ENCODE measurements around the gene ANP32E.
"Not testable (repeated sequence)": the region's sequence is repeated elsewhere in the genome, so short reads cannot be mapped to it uniquely, and the experiment has no call there.

Gene ANP32E

DNA sequence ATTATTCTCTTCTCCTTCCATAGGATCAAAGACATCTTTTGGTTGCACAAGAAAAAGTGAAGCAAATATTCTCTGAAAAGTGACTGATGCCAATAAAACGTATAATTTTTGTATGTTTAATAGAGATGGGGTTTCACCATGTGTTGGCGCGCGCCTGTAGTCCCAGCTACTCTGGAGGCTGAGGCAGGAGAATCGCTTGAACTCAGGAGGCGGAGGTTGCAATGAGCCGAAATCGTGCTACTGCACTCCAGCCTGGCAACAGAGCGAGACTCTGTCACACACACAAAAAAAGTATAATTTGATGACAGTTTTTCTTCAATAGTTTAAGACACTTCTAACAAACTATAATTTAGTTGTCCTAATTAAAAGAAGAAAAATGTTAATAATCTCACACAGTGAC, 23.8 kb downstream of the ANP32E start:
- DNase-seq = no peak

DNA sequence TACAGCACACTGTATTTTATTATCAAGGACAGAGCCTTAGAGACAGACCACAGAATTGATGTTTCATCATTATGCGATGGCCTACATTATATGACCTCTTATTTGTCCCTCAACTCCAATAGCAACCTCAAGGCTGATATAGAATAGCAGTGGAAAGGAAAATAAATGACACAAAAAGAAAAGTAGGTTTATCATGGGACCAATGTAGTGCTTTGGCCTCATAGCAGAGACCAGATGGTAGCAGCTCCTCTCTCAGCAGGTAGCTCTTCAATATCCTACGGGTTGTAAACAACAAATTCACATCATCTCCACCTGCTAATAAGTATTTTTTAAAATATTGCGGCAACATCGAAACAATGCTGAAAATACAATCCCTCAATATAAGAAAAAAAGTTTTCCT, 25.2 kb downstream of the ANP32E start:
- DNase-seq = no peak

DNA sequence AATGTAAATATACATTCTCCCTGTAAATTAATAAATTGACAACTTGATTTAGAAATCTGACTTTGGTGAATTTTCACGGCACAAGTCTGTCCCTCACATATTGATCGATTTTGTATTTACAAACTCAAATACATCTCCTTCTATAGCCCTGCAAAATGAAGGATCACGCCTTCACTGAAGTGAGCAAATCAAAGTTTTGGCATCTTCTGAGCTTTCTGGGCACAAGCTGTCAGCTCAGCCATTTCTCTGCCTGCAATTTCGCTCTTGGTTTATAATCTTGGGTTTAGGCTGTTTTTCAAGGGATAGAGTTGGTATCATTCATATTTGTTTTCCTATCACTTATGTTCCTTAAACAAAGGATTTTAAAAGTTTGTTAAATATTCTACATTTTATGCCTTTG, 25.8 kb downstream of the ANP32E start:
- DNase-seq = no peak

DNA sequence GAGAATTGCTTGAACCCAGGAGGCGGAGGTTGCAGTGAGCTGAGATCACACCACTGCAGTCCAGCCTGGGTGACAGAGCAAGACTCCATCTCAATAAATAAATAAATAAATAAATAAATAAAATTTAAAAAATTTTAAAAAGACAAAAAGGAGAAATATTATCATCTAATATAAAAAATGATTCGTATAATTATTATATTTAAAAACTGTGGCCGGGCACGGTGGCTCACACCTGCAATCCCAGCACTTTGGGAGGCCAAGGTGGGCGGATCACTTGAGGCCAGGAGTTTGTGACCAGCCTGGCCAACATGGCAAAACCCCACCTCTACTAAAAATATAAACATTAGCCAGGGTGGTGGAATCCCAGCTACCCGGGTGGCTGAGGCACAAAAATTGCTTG, 27.5 kb downstream of the ANP32E start:
- not testable (repeated sequence) for DNase-seq

DNA sequence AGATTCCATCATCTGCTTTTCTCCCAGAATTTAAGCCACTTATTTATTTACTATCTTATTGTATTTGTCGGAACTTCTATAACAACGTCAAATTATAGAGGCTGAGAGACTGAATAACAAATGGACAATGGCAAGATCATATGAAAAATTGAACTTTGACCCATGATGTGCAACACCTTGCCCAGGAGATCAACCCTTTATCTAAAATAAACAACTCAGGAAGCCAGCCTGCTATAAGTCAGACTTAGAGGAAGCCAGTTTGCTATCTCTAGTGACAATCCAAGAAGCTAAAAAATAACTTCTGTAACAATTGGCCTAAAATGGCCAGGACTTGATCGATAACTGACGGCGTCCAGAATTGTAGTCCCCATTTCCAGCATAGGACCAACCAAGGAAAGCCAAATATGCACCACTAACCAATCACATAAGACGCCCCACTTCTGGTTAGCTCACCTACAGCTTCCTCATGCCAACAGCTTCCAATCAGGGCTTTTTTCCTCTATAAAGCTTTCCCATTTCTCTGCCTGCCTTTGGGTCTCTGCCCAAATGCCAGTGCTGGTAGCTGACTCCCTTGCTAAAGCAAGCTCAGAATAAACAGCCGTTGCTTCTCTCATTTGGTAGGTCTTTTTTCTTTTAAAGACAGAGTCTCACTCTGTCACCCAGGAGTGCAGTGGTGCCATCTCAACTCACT, 28.5 kb downstream of the ANP32E start:
- no peak for DNase-seq

DNA sequence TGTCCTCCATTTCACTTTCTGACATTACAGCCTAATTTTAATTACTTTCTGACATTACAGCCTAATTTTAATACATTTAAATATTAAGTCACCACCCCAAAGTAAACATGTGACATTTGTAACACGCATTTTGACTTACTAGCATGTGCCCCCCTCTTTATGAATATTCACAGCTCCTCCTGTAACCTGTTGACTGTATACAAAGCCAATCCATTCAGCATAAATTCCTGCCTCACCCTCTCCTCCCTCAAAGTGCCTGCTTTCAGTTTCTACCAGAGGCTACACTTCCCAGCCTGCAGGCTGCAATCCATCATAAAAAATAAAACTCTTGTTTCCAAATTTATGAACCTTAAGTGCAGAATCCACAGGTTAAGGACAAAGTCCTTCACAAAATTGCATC, 39.5 kb downstream of the ANP32E start:
- DNase-seq = no peak

DNA sequence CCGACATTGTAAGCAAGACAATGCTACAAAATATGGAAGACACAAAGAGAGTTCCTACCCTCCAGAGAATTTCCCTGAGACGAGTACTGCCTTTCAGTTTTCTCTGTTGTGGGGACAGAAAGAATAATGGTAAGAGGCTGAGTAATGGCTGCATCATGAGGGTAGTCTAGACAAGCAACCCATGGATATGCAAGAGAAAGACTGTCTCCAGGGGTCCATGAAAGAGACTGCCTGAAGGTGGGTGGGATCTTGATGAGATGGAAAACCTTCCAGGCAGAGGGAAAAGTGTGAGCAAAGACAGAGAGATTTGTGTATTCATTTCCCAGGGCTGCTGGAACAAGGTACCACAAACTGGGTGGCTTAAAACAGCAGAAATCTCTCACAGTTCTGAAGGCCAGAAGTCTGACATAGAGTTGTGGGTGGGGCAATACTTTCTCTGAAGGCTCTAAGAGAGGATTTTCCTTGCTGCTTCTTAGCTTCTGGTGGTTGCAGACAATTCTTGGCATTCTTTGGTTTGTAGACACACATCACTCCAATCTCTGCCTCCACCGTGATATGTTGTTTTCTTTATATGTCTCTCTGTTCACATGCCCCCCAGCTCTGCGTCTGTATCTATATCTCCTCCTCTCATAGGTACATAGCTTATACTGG, 41.4 kb downstream of the ANP32E start:
- DNase-seq = no peak

DNA sequence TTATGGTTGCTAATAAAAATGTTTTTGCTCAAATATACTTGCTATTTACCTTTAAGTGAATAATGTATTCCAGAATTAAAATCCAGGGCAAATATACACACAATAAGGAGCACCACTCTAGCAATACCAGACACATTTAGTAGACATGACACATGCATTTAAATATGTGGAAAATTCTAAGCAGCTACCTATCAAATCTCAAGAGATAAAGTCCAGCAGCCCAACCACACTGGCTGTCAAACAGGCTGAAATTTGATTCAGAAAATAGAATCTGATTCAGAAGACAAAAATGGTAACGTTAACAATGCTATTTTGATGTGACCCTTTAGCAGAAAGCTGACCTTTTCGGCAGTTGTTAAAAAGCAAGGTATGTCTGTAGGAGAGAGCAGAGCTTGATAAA, 43.9 kb downstream of the ANP32E start:
- no peak for DNase-seq

DNA sequence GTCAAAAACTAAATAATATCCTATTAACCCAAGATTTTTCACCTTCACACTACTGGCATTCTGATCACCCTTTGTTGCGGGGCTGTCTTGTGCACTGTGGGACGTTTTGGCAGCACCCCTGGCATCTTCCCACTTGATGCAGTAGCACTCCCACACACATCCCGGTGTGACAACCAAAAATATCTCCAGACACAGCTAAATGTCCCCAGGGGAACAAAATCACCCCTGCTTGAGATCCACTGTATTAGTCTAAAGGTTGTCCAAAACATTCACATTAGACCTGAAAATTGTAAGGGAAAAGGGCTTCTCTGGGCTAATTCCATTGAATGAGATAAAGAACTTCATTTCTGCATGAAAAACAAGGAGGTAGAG, 48.4 kb downstream of the ANP32E start:
- peak; percentile 9 for DNase-seq

DNA sequence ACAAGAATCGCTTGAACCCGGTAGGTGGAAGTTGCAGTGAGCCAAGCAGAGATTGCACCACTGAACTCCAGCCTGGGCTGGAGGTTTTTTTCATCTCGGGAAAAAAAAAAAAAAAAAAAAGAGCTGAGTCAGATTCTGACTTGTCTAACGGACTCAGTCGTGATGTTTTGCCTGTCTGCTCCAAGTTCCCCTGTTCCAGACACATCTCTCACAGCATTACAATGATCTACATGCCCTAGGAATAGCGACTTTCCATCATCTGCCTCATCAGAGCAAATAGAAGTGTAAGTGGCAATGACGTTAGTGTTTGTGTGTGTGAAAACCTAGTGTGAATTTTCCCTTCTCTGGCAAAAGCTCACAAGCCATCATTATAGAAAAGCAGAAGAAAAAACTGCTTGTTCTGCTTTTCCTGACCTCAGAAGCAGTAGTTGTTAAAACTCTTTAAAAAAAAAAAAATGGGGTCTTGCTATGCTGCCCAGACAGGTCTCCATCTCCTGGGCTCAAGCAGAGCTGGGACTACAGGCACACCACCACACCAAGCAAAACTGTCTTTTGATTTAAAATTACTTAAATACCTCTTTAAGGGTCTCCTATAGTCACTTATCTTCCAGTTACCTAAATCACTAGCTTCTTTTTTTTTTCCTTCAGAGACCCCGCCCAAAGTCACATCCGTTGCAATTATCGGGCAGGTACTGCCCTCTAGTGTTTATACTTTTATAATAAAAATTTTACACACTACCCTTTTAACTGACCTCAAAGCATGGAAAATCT, 48.9 kb downstream of the ANP32E start:
- DNase-seq = peak; percentile 48

DNA sequence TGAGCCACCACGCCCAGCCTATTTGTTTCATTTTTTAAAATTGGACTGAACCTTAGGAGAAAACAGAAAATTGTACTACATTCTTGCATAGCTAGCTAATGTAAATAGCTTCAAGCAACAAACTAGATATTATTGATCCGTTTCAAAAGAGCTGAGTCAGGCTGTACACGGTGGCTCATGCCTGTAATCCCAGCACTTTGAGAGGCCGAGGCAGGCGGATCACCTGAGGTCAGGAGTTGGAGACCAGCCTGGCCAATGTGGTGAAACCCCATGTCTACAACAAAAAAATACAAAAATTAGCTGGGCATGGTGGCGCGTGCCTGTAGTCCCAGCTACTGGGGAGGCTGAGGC, 49.5 kb downstream of the ANP32E start:
- DNase-seq = not testable (repeated sequence)

DNA sequence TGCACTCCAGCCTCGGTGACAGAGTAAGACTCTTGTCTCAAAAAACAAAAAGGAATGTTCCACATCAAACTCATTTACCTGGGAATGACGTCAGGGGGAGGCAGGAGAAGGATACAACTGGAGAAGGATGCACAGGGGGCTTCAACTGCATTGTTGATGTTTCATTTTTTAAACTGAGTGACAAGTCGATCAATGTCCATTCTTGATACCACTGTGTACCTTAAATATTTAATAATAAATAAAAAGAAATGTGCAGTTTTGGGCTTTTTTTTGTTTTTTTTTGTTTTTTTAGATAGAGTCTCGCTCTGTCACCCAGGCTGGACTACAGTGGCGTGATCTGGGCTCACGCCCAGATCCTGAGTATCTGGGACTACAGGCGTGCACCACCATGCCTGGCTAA, 50.4 kb downstream of the ANP32E start:
- DNase-seq = no peak

DNA sequence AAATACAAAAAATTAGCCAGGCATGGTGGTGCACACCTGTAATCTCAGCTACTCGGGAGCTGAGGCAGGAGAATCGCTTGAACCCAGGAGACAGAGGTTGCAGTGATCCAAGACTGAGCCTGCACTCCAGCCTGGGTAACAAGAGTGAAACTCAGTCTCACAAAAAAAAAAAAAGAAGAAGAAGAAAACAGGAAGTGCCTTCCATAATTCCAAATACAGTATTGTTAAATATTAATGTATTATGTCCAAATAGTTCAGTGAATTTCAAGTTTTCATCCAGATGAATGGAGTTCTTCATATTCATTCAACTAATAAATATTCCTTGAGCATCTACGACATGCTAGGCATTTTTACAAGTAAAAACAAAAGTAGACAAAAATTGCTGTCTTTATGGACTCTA, 52.9 kb downstream of the ANP32E start:
- no peak for DNase-seq

DNA sequence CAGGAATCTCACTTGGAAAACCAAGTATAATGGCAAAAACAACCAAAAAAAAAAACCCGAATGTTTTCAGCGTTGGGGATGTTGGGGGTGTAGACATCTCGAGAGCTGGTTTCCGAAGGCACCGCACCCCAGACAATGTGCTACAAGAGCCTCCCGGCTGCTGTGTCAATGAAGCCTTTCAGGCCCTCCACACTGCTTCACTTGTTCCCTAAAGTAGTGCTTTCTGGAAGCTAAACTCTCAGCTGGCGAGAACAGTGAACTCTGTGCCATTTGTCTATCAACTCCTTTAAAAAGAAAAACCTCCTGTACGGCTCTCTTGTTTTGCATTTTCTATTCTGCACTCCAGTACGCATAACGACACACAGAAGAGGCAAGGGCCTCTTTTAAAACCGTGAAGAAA, 53.7 kb downstream of the ANP32E start:
- no peak for DNase-seq

DNA sequence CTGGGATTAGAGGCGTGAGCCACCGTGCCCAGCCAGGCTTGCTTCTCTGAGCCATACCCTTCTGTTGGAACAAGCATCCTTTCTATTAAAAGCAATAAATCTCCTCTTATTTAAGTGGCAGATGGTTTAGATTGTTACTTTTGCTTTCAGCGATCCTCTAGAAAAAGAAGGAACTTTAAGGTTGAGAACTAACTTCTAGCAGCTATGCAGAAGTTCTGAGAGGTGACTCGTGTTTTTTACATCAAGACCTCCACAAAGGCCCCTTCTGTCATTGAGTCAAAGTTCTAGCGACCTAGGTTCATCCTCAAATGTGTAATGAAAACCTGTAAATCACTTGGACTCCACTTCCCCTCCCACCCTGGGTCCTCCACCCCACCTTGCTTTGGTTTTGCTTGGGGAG, 55.4 kb downstream of the ANP32E start:
- no peak for DNase-seq

DNA sequence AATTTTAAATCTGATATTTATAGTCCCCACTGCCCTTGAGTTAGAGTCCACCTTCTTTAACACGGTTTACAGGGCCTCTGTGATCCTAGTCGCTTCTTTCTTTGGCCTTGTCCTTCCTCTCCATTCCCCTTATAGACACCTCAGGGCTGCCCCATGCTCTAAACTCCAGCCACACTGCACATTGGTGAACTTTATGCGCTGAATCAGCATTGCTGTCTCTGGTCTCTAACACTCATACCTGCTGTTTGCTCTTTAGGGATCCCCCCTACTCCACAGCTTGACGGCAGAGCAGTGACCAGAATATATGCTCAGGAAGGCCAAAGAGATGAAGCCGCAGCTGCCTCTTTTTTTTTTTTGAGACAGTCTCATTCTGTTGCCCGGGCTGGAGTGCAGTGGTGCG, 56.0 kb downstream of the ANP32E start:
- DNase-seq = no peak

DNA sequence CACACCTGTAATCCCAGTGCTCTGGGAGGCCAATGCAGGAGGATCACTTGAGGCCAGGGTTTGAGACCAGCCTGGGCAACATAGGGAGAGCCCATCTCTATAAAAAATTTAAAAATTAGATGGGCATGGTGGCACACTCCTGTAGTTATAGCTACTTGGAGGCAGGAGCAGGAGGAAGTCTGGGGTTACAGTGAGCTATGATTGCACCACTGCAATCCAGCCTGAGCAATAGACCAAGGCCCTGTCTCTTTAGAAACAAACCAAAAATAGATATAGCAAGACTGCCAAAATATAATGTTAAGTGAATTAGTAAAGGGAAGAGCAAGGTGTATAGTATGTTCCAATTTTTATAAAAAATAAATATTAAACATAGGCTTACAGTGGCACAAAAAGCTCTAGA, 57.4 kb downstream of the ANP32E start:
- no peak for DNase-seq

DNA sequence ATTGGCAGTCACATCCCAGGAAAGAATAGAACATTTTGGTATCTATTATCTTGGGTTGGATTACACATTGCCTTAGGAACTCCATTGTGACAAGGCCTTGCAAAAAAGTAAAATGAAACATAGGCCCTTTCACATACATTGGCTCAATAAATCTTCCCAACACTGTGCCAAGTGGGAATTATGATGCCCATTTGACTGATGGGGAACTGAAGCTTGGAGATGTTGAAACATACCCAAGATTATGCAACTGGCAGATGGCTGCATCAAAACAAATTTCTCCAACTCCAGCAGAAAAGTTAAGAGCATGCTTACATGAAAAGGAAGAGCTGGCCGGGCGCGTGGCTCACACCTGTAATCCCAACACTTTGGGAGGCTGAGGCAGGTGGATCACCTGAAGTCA, 59.3 kb downstream of the ANP32E start:
- DNase-seq = no peak

DNA sequence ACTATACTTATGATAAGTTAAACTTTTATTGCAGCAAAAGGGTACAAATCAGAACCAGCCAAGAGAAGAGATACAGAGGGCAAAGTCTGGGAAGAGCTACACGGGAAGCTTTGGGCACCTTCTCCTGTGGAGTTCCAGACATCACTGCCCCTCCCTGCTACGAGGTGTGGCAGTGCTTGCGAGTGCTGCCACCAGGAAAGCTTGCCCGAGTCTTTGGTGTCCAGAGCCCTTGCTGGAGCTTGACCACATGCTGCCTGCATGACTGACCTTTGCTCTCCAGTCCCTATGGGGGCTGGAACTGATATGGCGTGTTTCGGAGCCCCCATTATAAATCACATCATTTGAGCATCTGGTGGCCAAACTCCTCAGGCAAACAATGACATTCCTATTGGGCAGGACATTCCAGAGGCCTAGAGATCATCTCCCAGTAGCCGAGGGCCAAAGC, 62.7 kb downstream of the ANP32E start:
- DNase-seq = no peak

DNA sequence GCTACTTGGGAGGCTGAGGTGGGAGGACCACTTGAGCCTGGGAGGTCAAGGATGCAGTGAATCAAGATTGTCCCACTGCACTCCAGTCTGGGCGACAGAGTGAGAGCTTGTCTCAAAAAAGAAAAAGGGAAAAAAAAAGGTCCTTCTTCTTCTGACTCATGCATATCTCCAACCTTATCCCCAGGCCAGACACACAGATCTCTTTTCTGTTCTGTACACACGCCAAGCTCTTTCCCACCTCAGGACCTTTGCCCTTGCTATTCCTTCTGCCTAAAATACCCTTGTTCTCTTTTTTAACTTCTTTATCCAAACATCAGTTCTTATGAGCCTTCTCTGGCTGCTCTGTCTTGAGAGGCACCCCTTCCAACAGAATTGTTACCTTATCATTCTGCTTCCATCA, 64.1 kb downstream of the ANP32E start:
- no peak for DNase-seq

DNA sequence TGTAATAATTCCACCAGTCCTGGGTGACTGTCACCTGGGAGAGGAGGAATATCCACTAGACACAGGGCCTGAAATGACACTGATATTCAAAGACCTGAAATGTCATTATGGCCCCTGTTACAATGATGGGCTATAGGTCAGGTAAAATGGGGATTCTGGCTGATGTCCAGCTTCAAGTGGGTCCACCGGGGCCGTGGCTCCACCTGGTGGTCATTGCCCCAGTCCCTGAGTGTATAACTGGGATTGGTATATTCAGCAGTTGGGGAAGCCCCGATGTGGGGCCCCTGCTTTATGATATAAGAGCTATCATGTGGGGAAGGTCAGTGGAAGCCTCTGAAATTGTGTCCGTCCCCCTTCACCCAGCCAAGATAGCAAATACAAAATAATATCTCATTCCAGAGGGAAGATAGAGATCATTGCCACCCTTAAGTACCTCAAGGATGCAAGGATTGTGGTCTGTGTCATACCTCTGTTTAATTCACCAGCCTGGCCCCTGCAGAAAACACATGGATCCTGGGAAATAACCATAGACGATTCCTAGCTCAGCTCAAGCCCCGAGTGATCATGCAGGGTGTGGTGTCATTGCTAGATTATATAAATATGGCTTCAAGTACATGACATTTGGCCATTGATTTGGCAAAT, 66.8 kb downstream of the ANP32E start:
- DNase-seq = peak; percentile 70

Data from CD4-positive, alpha-beta T cell treated with Interleukin-17A for 4 hours (primary cell).